ENCODE results near the gene CDCA3. TPM values are rescaled to one million over a fixed set of nuclear protein-coding genes. Genes with fewer than 3 reads are reported as not detected.

Gene CDCA3
- total RNA-seq, 3 donors from 2014 or later, result 2.8 to 15.3 (median 5.2) TPM

DNA sequence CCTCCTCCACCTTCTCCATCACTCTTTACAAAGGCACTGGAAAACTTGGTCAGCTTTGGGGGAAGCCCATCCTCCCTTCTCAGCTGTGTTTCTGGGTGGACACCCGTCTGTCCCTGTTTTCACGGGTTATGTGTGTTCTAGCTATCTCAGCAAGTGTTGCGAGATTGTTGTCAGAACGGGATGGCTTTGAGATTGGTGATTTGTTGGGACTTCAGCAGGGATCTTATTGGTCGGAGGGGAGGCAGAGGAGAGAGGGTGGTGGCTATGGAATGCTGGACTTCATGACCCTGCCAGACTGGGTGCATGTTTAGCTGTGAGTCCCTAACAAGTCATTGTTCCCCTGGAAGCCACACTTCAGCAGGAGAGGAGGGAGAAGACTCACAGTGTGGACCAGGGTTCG, 3.0 kb upstream of the CDCA3 start:
- Histone ChIP-seq H3K9me3 (no peaks in the 10 kb centered on the region), H3K4me3 (no peak overlapping the region), H3K36me3 (ENCODE audit: low read depth) (no peaks in the 10 kb centered on the region), H3K4me1 (ENCODE audit: low read depth) (peaks cover 19% of the 10 kb centered on the region)
- no peak for DNase-seq
- TF ChIP-seq, protein P1, sequence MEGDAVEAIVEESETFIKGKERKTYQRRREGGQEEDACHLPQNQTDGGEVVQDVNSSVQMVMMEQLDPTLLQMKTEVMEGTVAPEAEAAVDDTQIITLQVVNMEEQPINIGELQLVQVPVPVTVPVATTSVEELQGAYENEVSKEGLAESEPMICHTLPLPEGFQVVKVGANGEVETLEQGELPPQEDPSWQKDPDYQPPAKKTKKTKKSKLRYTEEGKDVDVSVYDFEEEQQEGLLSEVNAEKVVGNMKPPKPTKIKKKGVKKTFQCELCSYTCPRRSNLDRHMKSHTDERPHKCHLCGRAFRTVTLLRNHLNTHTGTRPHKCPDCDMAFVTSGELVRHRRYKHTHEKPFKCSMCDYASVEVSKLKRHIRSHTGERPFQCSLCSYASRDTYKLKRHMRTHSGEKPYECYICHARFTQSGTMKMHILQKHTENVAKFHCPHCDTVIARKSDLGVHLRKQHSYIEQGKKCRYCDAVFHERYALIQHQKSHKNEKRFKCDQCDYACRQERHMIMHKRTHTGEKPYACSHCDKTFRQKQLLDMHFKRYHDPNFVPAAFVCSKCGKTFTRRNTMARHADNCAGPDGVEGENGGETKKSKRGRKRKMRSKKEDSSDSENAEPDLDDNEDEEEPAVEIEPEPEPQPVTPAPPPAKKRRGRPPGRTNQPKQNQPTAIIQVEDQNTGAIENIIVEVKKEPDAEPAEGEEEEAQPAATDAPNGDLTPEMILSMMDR (IDR thresholded peaks at IDR 0.05), result no peak
- intact Hi-C loops (cut with DNase I, micrococcal nuclease), result no loop called here
- ATAC-seq, result no peak

DNA sequence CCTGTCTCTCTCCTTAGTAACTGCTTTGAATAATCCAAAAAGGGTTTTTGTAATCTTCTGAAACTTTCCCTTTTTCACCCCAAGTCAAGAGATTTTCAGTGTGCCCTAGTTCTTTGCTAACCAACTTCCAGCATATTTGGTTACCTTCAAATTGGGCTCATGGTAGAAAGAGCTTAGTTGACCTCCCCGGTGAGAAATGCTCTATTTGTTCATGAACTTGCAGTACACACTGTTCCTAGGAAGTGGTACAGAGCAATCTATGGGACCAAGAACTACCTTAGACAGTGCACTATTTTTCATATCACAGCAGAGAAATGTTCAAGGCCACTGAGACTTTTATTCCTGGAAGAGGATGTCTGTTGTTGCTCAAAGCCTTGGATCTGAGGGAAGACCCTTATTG, 2.5 kb upstream of the CDCA3 start:
- DNase-seq, result no peak
- Histone ChIP-seq H3K4me3 (no peak overlapping the region), H3K4me1 (ENCODE audit: low read depth) (peaks cover 19% of the 10 kb centered on the region), H3K9me3 (no peaks in the 10 kb centered on the region), H3K36me3 (ENCODE audit: low read depth) (no peaks in the 10 kb centered on the region)
- no peak for ATAC-seq
- TF ChIP-seq, protein P1 (IDR thresholded peaks at IDR 0.05), result no peak
- intact Hi-C loops (cut with DNase I, micrococcal nuclease), result no loop called here

GRCh38 chr12:6852651-6853354, 1.7 kb upstream of the CDCA3 start:
- H3K36me3 ChIP-seq (ENCODE audit: low read depth), result no peaks in the 10 kb centered on the region
- ATAC-seq (no peak), DNase-seq (peak in 2 of 3 donors; percentile 47 to 72)
- H3K4me1 ChIP-seq (ENCODE audit: low read depth), result peaks cover 19% of the 10 kb centered on the region
- H3K9me3 ChIP-seq, result no peaks in the 10 kb centered on the region
- intact Hi-C loops (cut with DNase I, micrococcal nuclease), result no loop called here
- H3K4me3 ChIP-seq, result peak overlapping the region; percentile 33
- TF ChIP-seq, protein P1 (IDR thresholded peaks at IDR 0.05), result no peak

- peak; percentile 98 to 100 (median 98) for DNase-seq
- peak; percentile 87 for ATAC-seq
- peaks cover 19% of the 10 kb centered on the region for H3K4me1 ChIP-seq (ENCODE audit: low read depth)
- intact Hi-C loops (cut with DNase I, micrococcal nuclease), result no loop called here
- TF ChIP-seq, protein P1 (IDR thresholded peaks at IDR 0.05), result no peak
- no peaks in the 10 kb centered on the region for H3K9me3 ChIP-seq
- peak within 1 kb of the TSS; percentile 33 for H3K4me3 ChIP-seq
- no peaks in the 10 kb centered on the region for H3K36me3 ChIP-seq (ENCODE audit: low read depth)
These were observed 1.0 kb upstream of the CDCA3 start, which contains the start of gene USP5 for GRCh38 chr12:6851921-6852650. Gene USP5 (plus strand): TSS chr12:6852150. CDS start chr12:6852180, 30 bp downstream.

GRCh38 chr12:6850796-6851152, 312 bp downstream of the CDCA3 start:
- Histone ChIP-seq H3K36me3 (ENCODE audit: low read depth) (no peaks in the 10 kb centered on the region), H3K4me3 (peak overlapping the region; percentile 33), H3K9me3 (no peaks in the 10 kb centered on the region), H3K4me1 (ENCODE audit: low read depth) (peaks cover 19% of the 10 kb centered on the region)
- ATAC-seq (peak; percentile 4), DNase-seq (peak in 2 of 3 donors; percentile 71 to 81)
- TF ChIP-seq, protein P1 (IDR thresholded peaks at IDR 0.05), result no peak
- intact Hi-C loops (cut with DNase I, micrococcal nuclease), result no loop called here
